ENCODE measurements around the gene ENPP7.

The ENPP7 gene

GRCh38 chr17:79730769-79731483 is at the start of gene ENPP7:
ENPP7 (plus strand) TSS chr17:79730943; CDS start chr17:79731140, 197 bp downstream.
- no peak for DNase-seq
- in situ Hi-C loops (cut with HindIII; ENCODE audit: low pct_ligation_motif_present, low pct_unique_long_range_greater_than_20kb, low sequenced_read_pairs): no loop called here

GRCh38 chr17:79681101-79681621 is 49.6 kb upstream of the ENPP7 start:
- DNase-seq: no peak
- in situ Hi-C loops (cut with HindIII; ENCODE audit: low pct_ligation_motif_present, low pct_unique_long_range_greater_than_20kb, low sequenced_read_pairs): no loop called here

GRCh38 chr17:79681628-79682261 is 49.0 kb upstream of the ENPP7 start:
- in situ Hi-C loops (cut with HindIII; ENCODE audit: low pct_ligation_motif_present, low pct_unique_long_range_greater_than_20kb, low sequenced_read_pairs): no loop called here
- DNase-seq: no peak

- in situ Hi-C loops (cut with HindIII; ENCODE audit: low pct_ligation_motif_present, low pct_unique_long_range_greater_than_20kb, low sequenced_read_pairs): no loop called here
- no peak for DNase-seq
Observed at GRCh38 chr17:79683365-79683764, 47.4 kb upstream of the ENPP7 start.

- in situ Hi-C loops (cut with HindIII; ENCODE audit: low pct_ligation_motif_present, low pct_unique_long_range_greater_than_20kb, low sequenced_read_pairs): no loop called here
- no peak for DNase-seq
Observed at GRCh38 chr17:79684132-79684985, 46.4 kb upstream of the ENPP7 start.

GRCh38 chr17:79685121-79685520 is 45.6 kb upstream of the ENPP7 start:
- in situ Hi-C loops (cut with HindIII; ENCODE audit: low pct_ligation_motif_present, low pct_unique_long_range_greater_than_20kb, low sequenced_read_pairs): no loop called here
- DNase-seq: no peak

- in situ Hi-C loops (cut with HindIII; ENCODE audit: low pct_ligation_motif_present, low pct_unique_long_range_greater_than_20kb, low sequenced_read_pairs): no loop called here
- no peak for DNase-seq
Observed at GRCh38 chr17:79686476-79686875, 44.3 kb upstream of the ENPP7 start.

GRCh38 chr17:79690466-79690865 is 40.3 kb upstream of the ENPP7 start:
- no peak for DNase-seq
- in situ Hi-C loops (cut with HindIII; ENCODE audit: low pct_ligation_motif_present, low pct_unique_long_range_greater_than_20kb, low sequenced_read_pairs): no loop called here

- no peak for DNase-seq
- in situ Hi-C loops (cut with HindIII; ENCODE audit: low pct_ligation_motif_present, low pct_unique_long_range_greater_than_20kb, low sequenced_read_pairs): no loop called here
Observed at GRCh38 chr17:79690988-79691836, 39.5 kb upstream of the ENPP7 start.

GRCh38 chr17:79691931-79692330 is 38.8 kb upstream of the ENPP7 start:
- no peak for DNase-seq
- in situ Hi-C loops (cut with HindIII; ENCODE audit: low pct_ligation_motif_present, low pct_unique_long_range_greater_than_20kb, low sequenced_read_pairs): no loop called here

- in situ Hi-C loops (cut with HindIII; ENCODE audit: low pct_ligation_motif_present, low pct_unique_long_range_greater_than_20kb, low sequenced_read_pairs): no loop called here
- DNase-seq: no peak
Observed at GRCh38 chr17:79693419-79693818, 37.3 kb upstream of the ENPP7 start.

- in situ Hi-C loops (cut with HindIII; ENCODE audit: low pct_ligation_motif_present, low pct_unique_long_range_greater_than_20kb, low sequenced_read_pairs): no loop called here
- DNase-seq: no peak
Observed at GRCh38 chr17:79695293-79695790, 35.4 kb upstream of the ENPP7 start.

- no peak for DNase-seq
- in situ Hi-C loops (cut with HindIII; ENCODE audit: low pct_ligation_motif_present, low pct_unique_long_range_greater_than_20kb, low sequenced_read_pairs): no loop called here
Observed at GRCh38 chr17:79695797-79696609, 34.7 kb upstream of the ENPP7 start.

GRCh38 chr17:79696610-79696982 is 34.1 kb upstream of the ENPP7 start:
- no peak for DNase-seq
- in situ Hi-C loops (cut with HindIII; ENCODE audit: low pct_ligation_motif_present, low pct_unique_long_range_greater_than_20kb, low sequenced_read_pairs): no loop called here

GRCh38 chr17:79698146-79698846 is 32.4 kb upstream of the ENPP7 start:
- in situ Hi-C loops (cut with HindIII; ENCODE audit: low pct_ligation_motif_present, low pct_unique_long_range_greater_than_20kb, low sequenced_read_pairs): no loop called here
- DNase-seq: no peak

- no peak for DNase-seq
- in situ Hi-C loops (cut with HindIII; ENCODE audit: low pct_ligation_motif_present, low pct_unique_long_range_greater_than_20kb, low sequenced_read_pairs): no loop called here
Observed at GRCh38 chr17:79699386-79700036, 31.2 kb upstream of the ENPP7 start.
